Right lobe of liver (tissue), 4 donors: ENCODE measurements around the gene SMPD2.

Source experiments
- CTCF ChIP-seq, 4 donors: fragments of 200-600 bp in 3 of 4; fragments of 450-650 bp in 1 of 4; IDR thresholded peaks; one replicate each; pipeline versions ENCODE4 v1.5.1 to v1.8.0; 2016 to 2022; ENCODE audit warnings: antibody characterized with exemption in 4 of 4, mild to moderate bottlenecking in 2 of 4
- POLR2A ChIP-seq: fragments of 450-650 bp; IDR thresholded peaks from one replicate; pipeline ENCODE4 v1.6.1; 2017; ENCODE audit warnings: antibody characterized with exemption, mild to moderate bottlenecking
- donor health status: DM: no; HTN: no; CAD: no.
- donor health status: DM: no; HTN: no; CAD: no.
- donor health status: DM: no; HTN: yes; CAD: no.

GRCh38 chr6:109434456-109434855 is 6.1 kb upstream of the SMPD2 start:
- TF ChIP-seq CTCF (IDR thresholded peaks at IDR 0.05), result no peak
- no peak for TF ChIP-seq POLR2A
